ENCODE data around the gene ZNF503.

ZNF503 gene, protein sequence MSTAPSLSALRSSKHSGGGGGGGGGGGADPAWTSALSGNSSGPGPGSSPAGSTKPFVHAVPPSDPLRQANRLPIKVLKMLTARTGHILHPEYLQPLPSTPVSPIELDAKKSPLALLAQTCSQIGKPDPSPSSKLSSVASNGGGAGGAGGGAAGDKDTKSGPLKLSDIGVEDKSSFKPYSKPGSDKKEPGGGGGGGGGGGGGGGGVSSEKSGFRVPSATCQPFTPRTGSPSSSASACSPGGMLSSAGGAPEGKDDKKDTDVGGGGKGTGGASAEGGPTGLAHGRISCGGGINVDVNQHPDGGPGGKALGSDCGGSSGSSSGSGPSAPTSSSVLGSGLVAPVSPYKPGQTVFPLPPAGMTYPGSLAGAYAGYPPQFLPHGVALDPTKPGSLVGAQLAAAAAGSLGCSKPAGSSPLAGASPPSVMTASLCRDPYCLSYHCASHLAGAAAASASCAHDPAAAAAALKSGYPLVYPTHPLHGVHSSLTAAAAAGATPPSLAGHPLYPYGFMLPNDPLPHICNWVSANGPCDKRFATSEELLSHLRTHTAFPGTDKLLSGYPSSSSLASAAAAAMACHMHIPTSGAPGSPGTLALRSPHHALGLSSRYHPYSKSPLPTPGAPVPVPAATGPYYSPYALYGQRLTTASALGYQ

DNA sequence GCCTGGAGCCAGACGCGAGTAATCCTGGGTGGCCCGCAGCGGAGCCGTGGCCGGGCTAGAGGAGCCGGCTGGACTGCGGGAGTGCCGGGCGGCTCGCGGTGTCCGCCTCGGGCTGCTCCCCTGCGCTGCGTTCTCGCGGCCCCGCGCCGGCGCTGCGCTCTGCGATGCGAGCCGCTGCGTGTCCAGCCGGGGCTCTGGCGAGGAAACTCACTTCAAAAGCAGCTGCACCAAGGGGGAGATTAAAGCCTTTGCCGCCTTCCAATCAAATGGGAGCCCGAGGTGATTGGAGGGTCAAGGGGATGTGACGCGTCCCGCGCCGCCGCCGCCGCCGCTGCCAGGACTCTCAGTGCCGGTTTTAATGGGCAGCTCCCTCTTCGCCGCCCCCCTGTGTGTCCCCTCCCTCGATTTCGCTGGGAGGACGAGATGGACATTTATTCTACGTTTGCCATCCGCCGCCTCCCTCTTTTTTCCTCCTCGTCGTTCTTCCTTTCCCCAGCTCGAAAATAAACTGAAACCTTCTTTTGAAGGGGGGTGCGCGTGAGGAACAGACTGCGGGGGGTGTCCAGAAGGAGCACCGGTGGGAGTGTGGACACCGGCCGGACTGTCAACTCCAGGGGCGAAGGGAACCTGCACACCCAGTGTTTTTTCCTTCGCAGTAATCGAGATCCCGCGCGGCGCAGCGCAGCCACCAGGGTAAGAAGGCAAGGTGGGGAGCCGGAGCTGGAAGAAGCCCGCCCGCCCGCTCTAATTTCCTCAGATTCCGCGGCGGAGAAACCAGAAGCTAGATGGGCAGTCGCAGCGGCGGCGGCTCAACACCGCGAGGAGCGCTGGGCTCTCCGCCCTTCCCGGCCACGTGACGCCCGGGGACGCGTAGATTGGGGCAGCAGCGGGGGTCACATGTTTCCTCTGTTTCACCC is at the start of gene ZNF503:
TSS of gene ZNF503 (minus strand) at position 196 of the 917 bp plus-strand sequence. CDS start 345 bp downstream, outside the sequence.
- peak; percentile 97 for DNase-seq (ENCODE audit: low read depth)
- TF ChIP-seq, protein P1, sequence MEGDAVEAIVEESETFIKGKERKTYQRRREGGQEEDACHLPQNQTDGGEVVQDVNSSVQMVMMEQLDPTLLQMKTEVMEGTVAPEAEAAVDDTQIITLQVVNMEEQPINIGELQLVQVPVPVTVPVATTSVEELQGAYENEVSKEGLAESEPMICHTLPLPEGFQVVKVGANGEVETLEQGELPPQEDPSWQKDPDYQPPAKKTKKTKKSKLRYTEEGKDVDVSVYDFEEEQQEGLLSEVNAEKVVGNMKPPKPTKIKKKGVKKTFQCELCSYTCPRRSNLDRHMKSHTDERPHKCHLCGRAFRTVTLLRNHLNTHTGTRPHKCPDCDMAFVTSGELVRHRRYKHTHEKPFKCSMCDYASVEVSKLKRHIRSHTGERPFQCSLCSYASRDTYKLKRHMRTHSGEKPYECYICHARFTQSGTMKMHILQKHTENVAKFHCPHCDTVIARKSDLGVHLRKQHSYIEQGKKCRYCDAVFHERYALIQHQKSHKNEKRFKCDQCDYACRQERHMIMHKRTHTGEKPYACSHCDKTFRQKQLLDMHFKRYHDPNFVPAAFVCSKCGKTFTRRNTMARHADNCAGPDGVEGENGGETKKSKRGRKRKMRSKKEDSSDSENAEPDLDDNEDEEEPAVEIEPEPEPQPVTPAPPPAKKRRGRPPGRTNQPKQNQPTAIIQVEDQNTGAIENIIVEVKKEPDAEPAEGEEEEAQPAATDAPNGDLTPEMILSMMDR (IDR thresholded peaks at IDR 0.05; ENCODE audit: low read length, missing control alignments) = peak; percentile 16
- H3K4me3 ChIP-seq (replicated peaks; ENCODE audit: low read depth, low read length) = peak within 1 kb of the TSS; percentile 96

DNA sequence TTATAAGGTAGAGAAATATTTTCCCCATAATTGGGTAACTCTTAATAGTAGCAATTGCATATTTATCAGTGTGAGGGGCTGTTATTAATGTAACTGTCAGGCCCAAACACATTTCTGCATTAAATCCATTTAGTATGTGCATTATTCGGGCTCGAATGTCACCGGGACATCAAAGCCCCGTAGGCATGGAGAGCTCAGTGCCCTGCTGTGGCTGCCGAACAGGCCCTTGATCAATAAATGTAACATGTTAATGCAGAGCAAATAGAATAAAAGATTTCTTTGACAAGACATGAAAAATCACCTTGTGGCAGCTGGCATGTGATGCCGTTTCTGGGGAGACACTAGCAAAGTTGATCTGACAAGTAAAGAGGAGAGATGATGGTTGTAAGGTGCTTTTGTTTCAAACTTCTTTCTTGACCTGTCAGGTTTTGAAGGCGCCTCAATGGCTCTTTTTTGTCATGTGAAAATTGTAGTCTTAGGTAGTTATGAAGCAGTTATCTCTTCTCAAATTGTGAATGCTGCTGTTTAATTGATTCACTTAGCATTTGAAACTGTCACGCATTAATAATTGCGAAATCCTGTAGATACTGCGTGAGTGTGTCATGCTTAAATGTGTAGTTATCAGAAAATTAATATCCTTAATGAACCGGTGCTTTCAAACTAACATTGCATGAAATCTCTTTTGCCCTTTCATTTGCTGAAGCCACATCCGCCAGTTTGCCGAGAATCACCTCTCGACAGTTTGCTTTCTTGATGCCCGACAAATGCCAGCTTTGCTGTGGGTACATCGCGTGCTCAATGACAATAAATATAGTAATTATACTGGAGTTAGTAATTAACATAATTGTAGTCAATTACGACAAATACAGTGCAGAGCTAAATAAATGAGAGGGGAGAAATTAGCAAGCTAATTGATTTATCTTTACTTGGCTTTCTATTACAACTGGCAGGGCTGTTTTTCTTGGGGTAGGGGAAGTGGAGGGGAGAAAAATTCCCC is 49.4 kb upstream of the ZNF503 start:
- H3K4me3 ChIP-seq (replicated peaks; ENCODE audit: low read depth, low read length) = no peak overlapping the region
- TF ChIP-seq, protein P1 (IDR thresholded peaks at IDR 0.05; ENCODE audit: low read length, missing control alignments) = no peak
- no peak for DNase-seq (ENCODE audit: low read depth)

DNA sequence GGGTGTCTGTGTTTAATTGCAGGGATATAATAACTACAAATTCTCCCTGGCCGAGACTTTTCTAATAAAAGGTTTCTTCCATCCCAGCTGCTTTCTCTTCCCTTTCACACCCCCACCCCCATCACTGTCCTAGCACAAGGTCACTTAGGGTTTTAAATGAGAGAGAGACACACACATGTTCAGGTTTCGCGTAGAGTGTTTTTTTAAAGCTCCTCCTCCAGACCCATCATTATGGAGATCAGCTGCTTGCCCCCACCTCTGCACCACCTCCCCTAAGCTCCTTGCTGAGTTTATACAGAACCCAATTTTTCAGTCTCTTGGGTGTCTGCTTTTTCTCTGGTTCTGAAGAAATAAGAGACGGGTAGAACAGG is 48.5 kb upstream of the ZNF503 start:
- DNase-seq (ENCODE audit: low read depth) = no peak
- TF ChIP-seq, protein P1 (IDR thresholded peaks at IDR 0.05; ENCODE audit: low read length, missing control alignments) = no peak
- no peak overlapping the region for H3K4me3 ChIP-seq (replicated peaks; ENCODE audit: low read depth, low read length)

DNA sequence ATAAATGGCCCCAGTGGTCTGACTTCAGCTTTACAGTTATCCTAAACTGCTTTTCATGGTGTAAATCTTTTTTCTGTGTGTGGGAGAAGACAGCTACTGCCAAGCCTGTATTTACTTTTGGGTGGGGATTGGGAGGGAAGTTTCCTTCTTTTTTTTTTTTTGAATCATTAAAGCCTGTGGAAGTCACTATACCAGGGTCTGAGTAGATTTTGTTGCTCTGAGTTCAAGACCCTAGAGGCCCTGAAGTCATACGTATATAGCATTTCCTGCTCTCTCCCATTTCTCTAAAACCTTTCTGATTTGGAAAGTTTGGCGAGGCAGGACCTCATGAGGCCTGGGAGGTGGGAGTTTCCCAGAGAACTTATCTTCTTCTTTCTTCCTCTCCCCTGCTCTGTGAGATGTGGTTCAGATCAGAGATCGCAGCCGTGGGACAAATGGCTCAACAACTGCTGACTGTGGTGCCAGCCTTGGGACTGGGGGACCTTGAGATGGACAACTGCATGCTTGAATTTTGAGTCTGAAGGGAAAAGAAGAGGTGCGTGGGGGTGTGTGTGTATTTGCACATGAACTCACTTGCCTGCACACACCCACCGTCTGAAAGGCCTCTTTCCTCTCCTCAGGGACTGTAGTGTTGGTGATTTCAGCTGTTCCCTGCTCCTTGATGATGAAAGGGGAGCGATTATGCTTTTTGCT is 48.0 kb upstream of the ZNF503 start:
- DNase-seq (ENCODE audit: low read depth) = no peak
- no peak overlapping the region for H3K4me3 ChIP-seq (replicated peaks; ENCODE audit: low read depth, low read length)
- TF ChIP-seq, protein P1 (IDR thresholded peaks at IDR 0.05; ENCODE audit: low read length, missing control alignments) = no peak

DNA sequence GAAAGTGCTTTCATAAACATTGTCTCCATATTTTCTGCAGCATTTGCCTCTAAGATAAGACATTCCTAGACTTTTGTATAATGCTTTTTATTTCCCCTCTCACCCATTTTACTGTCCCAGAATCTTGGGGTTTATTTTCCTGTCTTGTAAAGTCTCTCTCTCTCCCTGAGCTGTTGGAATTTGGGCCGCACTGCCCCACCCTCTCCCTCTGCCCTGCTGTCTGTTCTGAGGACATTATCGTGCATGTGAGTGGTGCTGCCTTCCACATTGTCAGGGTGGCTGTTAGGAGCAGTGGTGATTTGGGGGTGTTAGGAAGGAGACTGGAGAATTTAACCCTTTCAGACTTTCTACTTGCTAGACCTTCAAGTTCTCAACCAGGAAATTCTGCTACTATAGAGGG is 46.6 kb upstream of the ZNF503 start:
- TF ChIP-seq, protein P1 (IDR thresholded peaks at IDR 0.05; ENCODE audit: low read length, missing control alignments) = no peak
- no peak for DNase-seq (ENCODE audit: low read depth)
- H3K4me3 ChIP-seq (replicated peaks; ENCODE audit: low read depth, low read length) = no peak overlapping the region
